ENCODE measurements around the gene MDM1.

DNA sequence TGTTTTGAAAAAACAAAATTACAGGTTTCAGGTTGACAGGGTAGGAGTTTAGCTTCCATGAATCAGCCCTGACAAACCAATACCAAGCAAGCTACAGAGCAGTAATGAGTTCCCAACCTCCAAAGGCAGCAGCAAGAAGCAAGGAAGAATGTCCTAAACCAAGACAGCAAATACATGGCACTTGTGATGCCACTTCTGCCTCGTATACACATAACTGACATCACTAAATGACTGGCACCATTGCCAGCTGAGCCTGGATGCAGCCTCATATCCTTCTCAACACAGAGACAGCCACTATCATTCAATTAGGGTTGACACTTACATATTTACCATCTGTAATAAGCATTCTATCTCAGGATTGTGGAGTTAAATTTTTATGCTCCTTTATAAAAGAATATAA is 35.0 kb upstream of the MDM1 start:
- TF ChIP-seq, protein P1, sequence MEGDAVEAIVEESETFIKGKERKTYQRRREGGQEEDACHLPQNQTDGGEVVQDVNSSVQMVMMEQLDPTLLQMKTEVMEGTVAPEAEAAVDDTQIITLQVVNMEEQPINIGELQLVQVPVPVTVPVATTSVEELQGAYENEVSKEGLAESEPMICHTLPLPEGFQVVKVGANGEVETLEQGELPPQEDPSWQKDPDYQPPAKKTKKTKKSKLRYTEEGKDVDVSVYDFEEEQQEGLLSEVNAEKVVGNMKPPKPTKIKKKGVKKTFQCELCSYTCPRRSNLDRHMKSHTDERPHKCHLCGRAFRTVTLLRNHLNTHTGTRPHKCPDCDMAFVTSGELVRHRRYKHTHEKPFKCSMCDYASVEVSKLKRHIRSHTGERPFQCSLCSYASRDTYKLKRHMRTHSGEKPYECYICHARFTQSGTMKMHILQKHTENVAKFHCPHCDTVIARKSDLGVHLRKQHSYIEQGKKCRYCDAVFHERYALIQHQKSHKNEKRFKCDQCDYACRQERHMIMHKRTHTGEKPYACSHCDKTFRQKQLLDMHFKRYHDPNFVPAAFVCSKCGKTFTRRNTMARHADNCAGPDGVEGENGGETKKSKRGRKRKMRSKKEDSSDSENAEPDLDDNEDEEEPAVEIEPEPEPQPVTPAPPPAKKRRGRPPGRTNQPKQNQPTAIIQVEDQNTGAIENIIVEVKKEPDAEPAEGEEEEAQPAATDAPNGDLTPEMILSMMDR (IDR thresholded peaks at IDR 0.05) = no peak
- TF ChIP-seq POLR2A (IDR thresholded peaks at IDR 0.05) = no peak

Data from heart left ventricle (tissue), 13 donors.